NT2/D1 (cell line): Measurements from ENCODE around the gene VWC2.

Experiments
- SUZ12 ChIP-seq: IDR thresholded peaks from 2 replicates; pipeline ENCODE4 v1.6.1; 2011; ENCODE audit not compliant: insufficient read length, insufficient read depth; ENCODE audit errors: extremely low read depth
- YY1 ChIP-seq: IDR thresholded peaks from 2 replicates; pipeline ENCODE4 v1.6.1; 2011; ENCODE audit not compliant: insufficient read length, insufficient read depth

DNA sequence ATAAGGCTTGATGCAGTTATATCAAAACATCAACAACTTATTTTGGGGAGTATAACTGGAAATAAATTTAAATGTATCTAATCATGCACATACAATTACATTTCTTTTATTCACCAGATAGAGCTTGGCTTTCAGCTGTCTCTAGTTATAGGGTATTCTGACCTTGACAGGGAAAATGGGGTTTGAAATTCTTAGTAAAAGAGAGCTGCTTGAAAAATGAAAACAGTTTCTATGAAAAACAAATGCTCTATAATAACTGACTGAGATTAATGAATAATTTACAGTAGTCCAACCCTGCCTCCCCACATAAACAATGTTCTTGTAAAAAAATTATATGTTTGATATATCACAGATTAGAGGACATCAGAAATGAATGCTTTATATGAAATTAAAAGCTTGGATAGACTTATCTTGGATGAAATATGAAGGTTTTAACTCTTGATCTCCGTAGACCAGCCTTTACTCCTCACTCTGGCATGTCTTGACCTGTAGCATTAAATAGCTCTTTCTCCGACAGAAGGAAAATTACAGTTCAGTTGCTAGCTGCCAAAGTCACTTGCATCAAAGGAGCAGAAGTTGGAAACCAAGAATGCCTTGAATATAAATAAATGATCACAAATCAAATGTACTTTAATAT is 32.1 kb downstream of the VWC2 start:
- TF ChIP-seq SUZ12 (no peak), YY1 (no peak)
